Measurements from ENCODE around the gene HOXC12.
A peak's percentile ranks its signal among the peaks of the same experiment; 100 is the strongest.

Gene HOXC12

GRCh38 chr12:53986686-53987483 is 32.2 kb downstream of the HOXC12 start:
- no peak overlapping the region for H3K27ac ChIP-seq (ENCODE audit: low read length)
- H3K4me2 ChIP-seq (ENCODE audit: low read length), result no peak overlapping the region
- H2AFZ ChIP-seq (ENCODE audit: low read depth, low read length), result no peak overlapping the region
- no peaks in the 10 kb centered on the region for H3K79me2 ChIP-seq (ENCODE audit: low read length)
- peaks cover 61% of the 10 kb centered on the region for H3K4me1 ChIP-seq (ENCODE audit: low read length)
- H3K27me3 ChIP-seq (ENCODE audit: low read depth, low read length), result 0 out of 2 replicates have a peak, but pooled peaks cover 8% of the 10 kb centered on the region
- no peak for TF ChIP-seq EZH2phosphoT487 (IDR thresholded peaks at IDR 0.05; ENCODE audit: low read depth)
- TF ChIP-seq, protein P1, sequence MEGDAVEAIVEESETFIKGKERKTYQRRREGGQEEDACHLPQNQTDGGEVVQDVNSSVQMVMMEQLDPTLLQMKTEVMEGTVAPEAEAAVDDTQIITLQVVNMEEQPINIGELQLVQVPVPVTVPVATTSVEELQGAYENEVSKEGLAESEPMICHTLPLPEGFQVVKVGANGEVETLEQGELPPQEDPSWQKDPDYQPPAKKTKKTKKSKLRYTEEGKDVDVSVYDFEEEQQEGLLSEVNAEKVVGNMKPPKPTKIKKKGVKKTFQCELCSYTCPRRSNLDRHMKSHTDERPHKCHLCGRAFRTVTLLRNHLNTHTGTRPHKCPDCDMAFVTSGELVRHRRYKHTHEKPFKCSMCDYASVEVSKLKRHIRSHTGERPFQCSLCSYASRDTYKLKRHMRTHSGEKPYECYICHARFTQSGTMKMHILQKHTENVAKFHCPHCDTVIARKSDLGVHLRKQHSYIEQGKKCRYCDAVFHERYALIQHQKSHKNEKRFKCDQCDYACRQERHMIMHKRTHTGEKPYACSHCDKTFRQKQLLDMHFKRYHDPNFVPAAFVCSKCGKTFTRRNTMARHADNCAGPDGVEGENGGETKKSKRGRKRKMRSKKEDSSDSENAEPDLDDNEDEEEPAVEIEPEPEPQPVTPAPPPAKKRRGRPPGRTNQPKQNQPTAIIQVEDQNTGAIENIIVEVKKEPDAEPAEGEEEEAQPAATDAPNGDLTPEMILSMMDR (IDR thresholded peaks at IDR 0.05; ENCODE audit: low read depth, low read length), result no peak
- no peaks in the 10 kb centered on the region for H3K36me3 ChIP-seq (replicated peaks; ENCODE audit: low read depth, low read length)
- no peaks in the 10 kb centered on the region for H3K9me3 ChIP-seq (ENCODE audit: insufficient read depth, low read length)
- H3K4me3 ChIP-seq (ENCODE audit: low read length), result no peak overlapping the region
- no peaks in the 10 kb centered on the region for H4K20me1 ChIP-seq (ENCODE audit: insufficient read depth, low read length)
- no peak overlapping the region for H3K9ac ChIP-seq (ENCODE audit: low read length)

- Histone ChIP-seq H3K9me3 (ENCODE audit: insufficient read depth, low read length) (no peaks in the 10 kb centered on the region), H3K36me3 (replicated peaks; ENCODE audit: low read depth, low read length) (no peaks in the 10 kb centered on the region), H3K27ac (ENCODE audit: low read length) (no peak overlapping the region), H4K20me1 (ENCODE audit: insufficient read depth, low read length) (no peaks in the 10 kb centered on the region), H3K79me2 (ENCODE audit: low read length) (no peaks in the 10 kb centered on the region), H2AFZ (ENCODE audit: low read depth, low read length) (no peak overlapping the region), H3K4me1 (ENCODE audit: low read length) (peaks cover 68% of the 10 kb centered on the region), H3K9ac (ENCODE audit: low read length) (no peak overlapping the region), H3K4me3 (ENCODE audit: low read length) (no peak overlapping the region), H3K4me2 (ENCODE audit: low read length) (peak overlapping the region; percentile 99; the same call in 1 of the 2 replicates), H3K27me3 (ENCODE audit: low read depth, low read length) (0 out of 2 replicates have a peak, but pooled peaks cover 8% of the 10 kb centered on the region)
- TF ChIP-seq EZH2phosphoT487 (IDR thresholded peaks at IDR 0.05; ENCODE audit: low read depth), result no peak
- TF ChIP-seq, protein P1 (IDR thresholded peaks at IDR 0.05; ENCODE audit: low read depth, low read length), result no peak
These were observed 33.1 kb downstream of the HOXC12 start for GRCh38 chr12:53987787-53988230.

DNA sequence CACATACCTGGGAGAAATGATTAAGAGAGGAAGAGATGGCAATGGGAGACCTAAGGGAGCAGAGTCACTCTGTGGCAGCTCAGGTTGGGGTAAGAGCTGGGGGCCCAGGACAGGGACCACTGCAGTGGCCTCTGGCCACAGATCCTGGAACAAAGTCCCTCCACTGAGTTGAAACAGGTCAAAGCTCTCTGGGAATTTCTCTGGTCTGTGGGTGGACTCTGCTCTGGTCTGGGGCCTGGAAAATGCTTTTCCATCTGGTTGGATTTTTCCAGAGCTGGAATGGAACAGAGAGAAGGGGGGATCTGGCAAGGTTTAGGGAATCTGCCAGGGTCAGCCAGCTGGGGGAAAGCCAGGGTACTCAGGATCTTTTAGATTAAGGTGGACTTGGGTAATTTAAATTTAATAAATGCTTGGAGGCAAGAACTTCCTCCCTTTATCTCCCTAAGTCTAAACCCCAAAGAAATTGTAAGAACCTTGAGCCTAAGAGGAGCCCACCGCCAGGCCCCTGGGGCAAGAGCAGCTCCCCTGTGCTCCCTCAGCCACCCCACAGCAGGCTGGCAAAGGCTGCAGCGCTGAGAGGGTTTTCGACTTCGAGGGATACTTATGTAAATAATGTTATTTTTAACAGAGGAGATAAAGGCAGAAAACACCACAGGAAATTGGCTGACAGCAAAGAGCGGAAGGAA is 34.0 kb downstream of the HOXC12 start:
- Histone ChIP-seq H3K79me2 (ENCODE audit: low read length) (no peaks in the 10 kb centered on the region), H4K20me1 (ENCODE audit: insufficient read depth, low read length) (no peaks in the 10 kb centered on the region), H2AFZ (ENCODE audit: low read depth, low read length) (no peak overlapping the region), H3K4me2 (ENCODE audit: low read length) (peak overlapping the region; percentile 99), H3K4me1 (ENCODE audit: low read length) (peaks cover 75% of the 10 kb centered on the region), H3K4me3 (ENCODE audit: low read length) (peak overlapping the region; percentile 77), H3K27ac (ENCODE audit: low read length) (peak overlapping the region; percentile 58), H3K27me3 (ENCODE audit: low read depth, low read length) (0 out of 2 replicates have a peak, but pooled peaks cover 8% of the 10 kb centered on the region), H3K36me3 (replicated peaks; ENCODE audit: low read depth, low read length) (no peaks in the 10 kb centered on the region), H3K9ac (ENCODE audit: low read length) (peak overlapping the region; percentile 31), H3K9me3 (ENCODE audit: insufficient read depth, low read length) (no peaks in the 10 kb centered on the region)
- TF ChIP-seq EZH2phosphoT487 (IDR thresholded peaks at IDR 0.05; ENCODE audit: low read depth), result no peak
- TF ChIP-seq, protein P1 (IDR thresholded peaks at IDR 0.05; ENCODE audit: low read depth, low read length), result no peak

Data from OCI-LY3 (cell line).